Nephron (organoid): ENCODE results near the gene ZG16.
"Not testable (repeated sequence)": the region's sequence is repeated elsewhere in the genome, so short reads cannot be mapped to it uniquely, and the experiment has no call there.

Experiments
- H3K27ac Mint-ChIP-seq, 3 experiments: 2 replicates each; pipeline ENCODE4 v1.8.0; 2020; ENCODE audit warnings: mixed read lengths in 3 of 3, mild to moderate bottlenecking in 2 of 3, moderate library complexity in 1 of 3
- H3K27me3 Mint-ChIP-seq: 2 replicates; pipeline ENCODE4 v1.8.0; 2021; ENCODE audit warnings: low read depth, mild to moderate bottlenecking, moderate library complexity, mixed read lengths
- H3K36me3 Mint-ChIP-seq: 2 replicates; pipeline ENCODE4 v1.8.0; 2020; ENCODE audit warnings: low read depth, mixed read lengths
- H3K4me1 Mint-ChIP-seq: 2 replicates; pipeline ENCODE4 v1.8.0; 2020; ENCODE audit warnings: mixed read lengths
- H3K4me3 Mint-ChIP-seq, 3 experiments: 2 replicates each; pipeline ENCODE4 v1.8.0; 2020; ENCODE audit warnings: mild to moderate bottlenecking in 3 of 3, mixed read lengths in 3 of 3, moderate library complexity in 2 of 3
- H3K9me3 Mint-ChIP-seq: 2 replicates; pipeline ENCODE4 v1.8.0; 2020; ENCODE audit warnings: mixed read lengths
- TF ChIP-seq, protein P1 (sequence below), 3 experiments: fragments of 200-600 bp; sonication (generic); IDR thresholded peaks; one replicate each; pipeline ENCODE4 v1.5.0; 2021; ENCODE audit warnings: antibody characterized with exemption in 3 of 3; ENCODE audit not compliant: unreplicated experiment in 3 of 3

The ZG16 gene

DNA sequence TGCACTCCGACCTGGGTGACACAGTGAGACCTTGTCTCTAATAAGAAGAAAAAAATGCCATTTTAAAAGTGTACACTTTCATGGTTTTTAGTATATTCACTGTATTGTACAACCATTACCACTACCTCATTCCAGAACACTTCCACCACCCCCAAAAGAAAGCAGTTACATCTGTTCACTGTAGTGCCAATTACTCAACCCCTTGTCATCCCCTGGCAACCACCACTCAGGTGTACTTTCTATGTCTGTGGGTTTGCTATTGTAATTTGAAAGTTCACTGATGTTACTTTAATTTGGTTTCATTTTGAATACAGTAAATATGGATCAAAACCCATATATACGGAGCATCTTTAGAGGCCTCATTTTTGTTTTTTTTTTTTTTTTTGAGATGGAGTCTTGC is 6.1 kb downstream of the ZG16 start:
- TF ChIP-seq, protein P1, sequence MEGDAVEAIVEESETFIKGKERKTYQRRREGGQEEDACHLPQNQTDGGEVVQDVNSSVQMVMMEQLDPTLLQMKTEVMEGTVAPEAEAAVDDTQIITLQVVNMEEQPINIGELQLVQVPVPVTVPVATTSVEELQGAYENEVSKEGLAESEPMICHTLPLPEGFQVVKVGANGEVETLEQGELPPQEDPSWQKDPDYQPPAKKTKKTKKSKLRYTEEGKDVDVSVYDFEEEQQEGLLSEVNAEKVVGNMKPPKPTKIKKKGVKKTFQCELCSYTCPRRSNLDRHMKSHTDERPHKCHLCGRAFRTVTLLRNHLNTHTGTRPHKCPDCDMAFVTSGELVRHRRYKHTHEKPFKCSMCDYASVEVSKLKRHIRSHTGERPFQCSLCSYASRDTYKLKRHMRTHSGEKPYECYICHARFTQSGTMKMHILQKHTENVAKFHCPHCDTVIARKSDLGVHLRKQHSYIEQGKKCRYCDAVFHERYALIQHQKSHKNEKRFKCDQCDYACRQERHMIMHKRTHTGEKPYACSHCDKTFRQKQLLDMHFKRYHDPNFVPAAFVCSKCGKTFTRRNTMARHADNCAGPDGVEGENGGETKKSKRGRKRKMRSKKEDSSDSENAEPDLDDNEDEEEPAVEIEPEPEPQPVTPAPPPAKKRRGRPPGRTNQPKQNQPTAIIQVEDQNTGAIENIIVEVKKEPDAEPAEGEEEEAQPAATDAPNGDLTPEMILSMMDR (IDR thresholded peaks at IDR 0.05; ENCODE audit: unreplicated experiment in 3 of 3): no peak
- Mint-ChIP-seq H3K36me3 (no peaks in the 10 kb centered on the region), H3K9me3 (no peaks in the 10 kb centered on the region), H3K4me1 (peaks cover 6% of the 10 kb centered on the region), H3K27me3 (peaks cover 9% of the 10 kb centered on the region), H3K27ac (peak overlapping the region; percentile 30 to 75 (median 57)), H3K4me3 (no peak overlapping the region)

DNA sequence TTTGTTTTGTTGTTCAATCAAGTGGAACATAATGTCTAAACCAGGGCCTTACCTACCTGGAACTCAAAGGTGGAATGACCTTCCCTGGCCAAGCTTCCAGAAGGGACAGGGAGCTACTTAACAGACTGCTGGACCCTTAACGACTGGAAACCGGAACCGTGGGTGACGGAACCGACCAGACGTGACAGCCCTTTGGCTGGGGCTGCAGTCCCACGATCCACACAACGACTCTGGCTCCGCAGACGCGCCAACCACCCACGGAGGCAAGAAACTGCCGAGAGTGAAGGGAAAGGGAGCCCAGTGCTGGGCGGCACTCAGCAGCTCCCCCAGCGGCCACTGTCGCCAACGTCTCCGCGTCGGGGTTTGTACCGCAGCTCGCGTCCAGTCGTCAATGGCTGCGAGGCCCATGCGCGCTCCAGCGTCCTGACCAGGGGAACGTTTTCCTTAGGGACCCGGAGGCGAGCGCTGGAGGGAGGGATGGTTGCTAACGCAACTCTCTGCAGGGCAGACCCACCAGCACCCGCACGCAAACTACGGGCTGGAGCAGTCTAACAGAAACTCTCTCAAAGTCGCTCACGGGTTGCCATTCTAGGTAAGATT is 6.9 kb downstream of the ZG16 start:
- TF ChIP-seq, protein P1 (IDR thresholded peaks at IDR 0.05; ENCODE audit: unreplicated experiment in 3 of 3): peak; percentile 74 to 82 (median 79)
- Mint-ChIP-seq H3K36me3 (no peaks in the 10 kb centered on the region), H3K27ac (peak overlapping the region; percentile 53 to 87 (median 70)), H3K9me3 (no peaks in the 10 kb centered on the region), H3K4me1 (peaks cover 8% of the 10 kb centered on the region), H3K27me3 (peaks cover 6% of the 10 kb centered on the region), H3K4me3 (peak overlapping the region; percentile 71 to 82 (median 75))

- H3K4me3 Mint-ChIP-seq, H3K9me3 Mint-ChIP-seq, H3K27ac Mint-ChIP-seq, H3K36me3 Mint-ChIP-seq, H3K27me3 Mint-ChIP-seq: not testable (repeated sequence)
- H3K4me1 Mint-ChIP-seq: peaks cover 30% of the 10 kb centered on the region
Observed at GRCh38 chr16:29787155-29787554, 9.1 kb downstream of the ZG16 start.

DNA sequence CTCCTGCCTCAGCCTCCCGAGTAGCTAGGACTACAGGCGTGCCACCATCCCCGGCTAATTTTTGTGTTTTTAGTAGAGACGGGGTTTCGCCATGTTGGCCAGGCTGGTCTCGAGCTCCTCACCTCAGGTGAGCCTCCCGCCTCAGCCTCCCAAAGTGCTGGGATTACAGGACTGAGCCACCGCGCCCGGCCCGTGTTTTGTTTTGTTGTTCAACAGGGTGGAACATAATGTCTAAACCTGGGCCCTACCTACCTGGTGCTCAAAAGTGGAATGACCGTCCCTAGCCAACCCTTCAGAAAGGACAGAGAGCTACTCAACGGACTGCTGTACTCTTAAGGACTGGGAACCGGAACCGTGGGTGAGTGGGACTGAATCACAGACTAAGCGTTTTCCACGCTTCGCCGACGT is 11.7 kb downstream of the ZG16 start:
- Mint-ChIP-seq H3K9me3 (no peaks in the 10 kb centered on the region), H3K4me1 (peaks cover 38% of the 10 kb centered on the region), H3K27me3 (peaks cover 4% of the 10 kb centered on the region), H3K4me3 (peak overlapping the region; percentile 97 to 99 (median 98)), H3K27ac (peak overlapping the region; percentile 99 to 100 (median 99)), H3K36me3 (peaks cover 10% of the 10 kb centered on the region)
- TF ChIP-seq, protein P1 (IDR thresholded peaks at IDR 0.05; ENCODE audit: unreplicated experiment in 3 of 3): no peak

- Mint-ChIP-seq H3K4me1 (peaks cover 33% of the 10 kb centered on the region), H3K4me3 (peak within 1 kb of the TSS; percentile 97 to 99 (median 98)), H3K9me3 (no peaks in the 10 kb centered on the region), H3K36me3 (peaks cover 13% of the 10 kb centered on the region), H3K27me3 (no peaks in the 10 kb centered on the region), H3K27ac (peak within 1 kb of the TSS; percentile 99 to 100 (median 99))
- TF ChIP-seq, protein P1 (IDR thresholded peaks at IDR 0.05; ENCODE audit: unreplicated experiment in 3 of 3): peak; percentile 67 to 81 (median 69)
Observed at GRCh38 chr16:29790183-29790948, 12.3 kb downstream of the ZG16 start, which contains the start of gene KIF22. KIF22 (plus strand) TSS chr16:29790751; CDS start chr16:29790760, 9 bp downstream.

- TF ChIP-seq, protein P1 (IDR thresholded peaks at IDR 0.05; ENCODE audit: unreplicated experiment in 3 of 3): no peak
- Mint-ChIP-seq H3K27me3 (no peaks in the 10 kb centered on the region), H3K27ac (peak overlapping the region; percentile 99 to 100 (median 99)), H3K4me3 (peak overlapping the region; percentile 97 to 99 (median 98)), H3K36me3 (peaks cover 13% of the 10 kb centered on the region), H3K4me1 (peaks cover 32% of the 10 kb centered on the region), H3K9me3 (no peaks in the 10 kb centered on the region)
Observed at GRCh38 chr16:29790949-29791844, 13.1 kb downstream of the ZG16 start.
